Measurements from ENCODE around the gene RPL11.
A peak's percentile ranks its signal among the peaks of the same experiment; 100 is the strongest.
"Not testable (repeated sequence)": the region's sequence is repeated elsewhere in the genome, so short reads cannot be mapped to it uniquely, and the experiment has no call there.

Gene RPL11

DNA sequence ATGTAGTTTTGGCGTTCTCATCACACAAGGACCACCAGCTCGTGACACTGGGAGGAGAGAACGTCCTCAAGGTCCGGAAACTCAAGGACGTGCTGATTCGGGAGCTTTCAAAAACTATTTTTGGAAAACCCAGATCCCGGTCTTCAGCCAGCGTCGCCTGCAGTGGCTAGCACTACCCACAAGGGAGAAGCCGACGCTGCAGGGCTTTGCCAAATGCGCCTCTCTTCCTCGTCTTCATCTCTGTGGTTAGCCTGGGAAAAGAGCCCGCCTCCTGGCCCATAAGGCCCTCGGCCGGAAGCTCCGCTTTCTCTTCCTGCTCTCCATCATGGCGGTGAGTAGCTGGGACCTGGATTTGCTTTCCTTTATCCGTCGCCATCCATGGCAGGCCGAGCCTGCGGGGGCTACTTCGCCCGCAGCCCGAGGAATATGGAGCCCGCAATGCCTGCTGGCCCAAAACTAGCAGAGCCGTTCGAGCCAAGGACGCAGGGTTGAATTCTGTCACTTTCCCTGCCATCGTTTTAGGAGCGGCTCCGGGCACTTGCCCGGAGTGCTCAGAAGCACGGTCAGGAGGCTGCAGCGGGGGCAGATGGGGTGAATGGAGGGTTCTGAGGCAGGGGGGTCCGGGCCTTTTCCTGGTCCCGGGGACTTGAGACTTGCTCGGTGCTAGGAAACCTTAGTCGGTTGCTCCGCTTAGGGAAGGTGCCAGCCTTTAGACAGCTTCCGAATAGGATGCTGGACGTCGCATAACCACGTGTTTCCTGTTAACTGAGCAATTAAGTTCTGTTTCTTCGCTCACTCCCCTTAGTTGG, at the start of gene RPL11:
Gene RPL11 (plus strand): TSS at position 308 of the 809 bp plus-strand sequence. CDS start 18 bp downstream, at position 326.
- peak; percentile 61 to 83 (median 71) for DNase-seq (ENCODE audit: low read depth in 4 of 4, low spot score in 1 of 4)

DNA sequence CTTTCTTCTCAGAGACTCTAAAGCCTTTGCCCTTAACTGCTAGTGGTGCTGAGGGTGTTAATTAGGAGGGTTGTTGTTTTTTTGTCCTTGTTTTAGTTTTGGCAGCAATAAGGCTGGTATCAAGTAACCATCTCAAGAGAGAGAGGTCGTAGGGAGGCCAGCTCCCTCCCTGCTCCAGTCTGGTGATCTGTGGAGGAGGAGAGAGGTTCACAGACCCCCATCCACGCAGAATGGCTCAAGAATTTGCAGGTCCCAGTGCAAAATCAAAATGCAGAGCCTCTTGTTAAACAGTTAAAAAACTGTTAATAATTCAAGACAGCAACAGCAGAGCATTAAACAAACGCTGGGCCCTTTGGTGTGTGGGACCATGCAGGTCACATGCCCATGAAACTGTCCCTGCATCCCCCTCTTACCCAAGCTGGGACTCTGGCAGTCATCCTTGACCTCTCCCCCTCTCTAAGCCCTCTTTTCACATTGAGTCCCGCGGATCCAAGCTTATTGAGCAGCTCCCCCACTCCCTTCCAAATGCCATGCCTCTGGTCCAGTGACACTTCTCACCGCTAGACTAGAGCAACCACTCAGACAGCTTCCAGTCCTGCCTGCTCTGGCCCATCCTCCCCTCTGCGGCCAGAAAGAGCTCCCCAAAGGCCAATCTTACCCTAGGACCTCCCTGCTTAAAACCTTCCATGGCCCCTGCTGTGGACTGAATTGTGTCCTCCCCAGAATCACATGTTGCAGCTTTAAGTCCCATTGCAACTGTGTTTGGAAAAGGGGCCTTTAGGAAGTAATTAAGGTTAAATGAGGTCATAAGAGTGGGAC, 47.7 kb upstream of the RPL11 start:
- DNase-seq (ENCODE audit: low read depth in 4 of 4, low spot score in 1 of 4): no peak

DNA sequence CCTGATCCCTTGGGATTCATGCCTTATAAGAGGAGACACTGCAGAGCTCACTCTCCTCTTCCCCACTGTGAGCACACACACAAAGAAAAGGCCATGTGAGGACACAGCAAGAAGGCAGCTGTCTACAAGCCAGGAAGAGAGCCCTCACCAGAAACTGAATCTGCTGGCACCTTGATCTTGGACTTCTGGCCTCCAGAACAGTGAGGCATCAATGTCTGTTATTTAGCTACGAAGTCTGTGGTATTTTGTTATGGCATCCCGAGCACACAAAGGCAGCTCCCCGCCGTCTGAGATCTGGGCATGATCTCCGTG, 47.1 kb upstream of the RPL11 start:
- no peak for DNase-seq (ENCODE audit: low read depth in 4 of 4, low spot score in 1 of 4)

DNA sequence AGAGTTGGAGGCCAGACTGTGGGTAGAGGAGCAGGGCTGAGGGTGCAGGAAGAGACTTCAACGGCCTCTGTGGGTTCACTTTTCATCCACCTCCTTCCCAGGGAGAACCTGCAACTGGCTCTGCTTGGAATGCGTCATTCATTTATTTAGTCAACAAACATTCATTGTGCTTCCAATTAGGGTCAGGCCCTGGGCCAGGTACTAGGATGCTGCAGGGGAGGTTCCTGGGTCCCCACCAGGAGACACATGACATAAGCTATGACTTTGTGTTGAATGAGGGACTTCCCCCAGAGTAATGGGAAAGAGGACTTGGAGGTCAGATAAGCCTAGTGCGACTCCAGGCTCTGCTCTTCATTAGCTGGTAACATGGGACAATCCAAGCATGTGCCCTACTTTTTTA, 46.3 kb upstream of the RPL11 start:
- no peak for DNase-seq (ENCODE audit: low read depth in 4 of 4, low spot score in 1 of 4)

DNA sequence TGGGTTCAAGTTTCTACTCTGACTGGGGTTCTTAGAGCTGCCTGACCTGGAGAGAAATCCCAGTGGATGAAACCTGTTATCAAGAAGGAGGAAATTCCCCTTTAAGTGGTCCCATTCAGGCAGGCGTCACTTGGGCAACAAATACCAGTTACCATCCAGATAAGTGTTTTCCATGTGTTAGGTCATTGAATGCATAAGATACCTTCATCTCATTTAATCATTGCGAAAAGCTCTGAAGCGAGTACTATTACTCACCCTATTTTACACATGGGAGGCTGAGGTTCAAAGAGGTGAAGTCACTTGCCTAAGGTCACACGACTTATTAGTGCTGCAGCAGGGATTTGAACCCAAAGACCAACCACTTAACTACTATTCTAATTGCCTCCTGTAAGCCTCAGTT, 45.5 kb upstream of the RPL11 start:
- DNase-seq (ENCODE audit: low read depth in 4 of 4, low spot score in 1 of 4): no peak

DNA sequence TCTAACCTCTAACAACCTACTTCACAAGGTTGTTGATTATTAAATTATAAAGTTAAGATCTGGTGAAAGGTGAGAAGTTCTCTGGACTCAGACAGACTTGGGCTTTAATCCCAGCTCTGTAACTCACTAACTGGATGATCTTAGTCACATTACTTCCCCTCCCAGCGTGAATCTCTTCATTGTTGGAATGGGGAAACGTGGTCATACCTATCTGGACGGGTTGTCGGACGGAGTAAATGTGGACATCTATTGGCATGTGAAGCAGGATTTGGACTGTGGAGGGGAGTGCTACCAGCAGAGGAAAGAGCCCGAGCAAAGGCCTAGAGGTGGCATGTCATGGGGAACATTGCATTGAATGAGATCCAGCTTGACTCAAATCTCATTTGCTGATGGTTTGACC, 45.1 kb upstream of the RPL11 start:
- no peak for DNase-seq (ENCODE audit: low read depth in 4 of 4, low spot score in 1 of 4)

GRCh38 chr1:23648576-23648975, 43.0 kb upstream of the RPL11 start:
- DNase-seq (ENCODE audit: low read depth in 4 of 4, low spot score in 1 of 4): no peak

DNA sequence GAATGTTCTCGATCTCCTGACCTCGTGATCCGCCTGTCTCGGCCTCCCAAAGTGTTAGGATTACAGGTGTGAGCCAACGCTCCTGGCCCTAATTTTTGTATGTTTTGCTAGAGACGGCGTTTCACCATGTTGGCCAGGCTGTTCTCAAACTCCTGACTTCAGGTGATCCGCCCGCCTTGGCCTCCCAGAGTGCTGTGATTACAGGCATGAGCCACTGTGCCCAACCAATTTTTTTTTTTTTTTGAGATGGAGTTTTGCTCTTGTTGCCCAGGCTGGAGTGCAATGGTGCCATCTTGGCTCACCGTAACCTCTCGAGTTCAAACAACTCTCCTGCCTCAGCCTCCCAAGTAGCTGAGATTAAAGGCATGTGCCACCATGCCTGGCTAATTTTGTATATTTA, 42.4 kb upstream of the RPL11 start:
- DNase-seq (ENCODE audit: low read depth in 4 of 4, low spot score in 1 of 4): not testable (repeated sequence)

DNA sequence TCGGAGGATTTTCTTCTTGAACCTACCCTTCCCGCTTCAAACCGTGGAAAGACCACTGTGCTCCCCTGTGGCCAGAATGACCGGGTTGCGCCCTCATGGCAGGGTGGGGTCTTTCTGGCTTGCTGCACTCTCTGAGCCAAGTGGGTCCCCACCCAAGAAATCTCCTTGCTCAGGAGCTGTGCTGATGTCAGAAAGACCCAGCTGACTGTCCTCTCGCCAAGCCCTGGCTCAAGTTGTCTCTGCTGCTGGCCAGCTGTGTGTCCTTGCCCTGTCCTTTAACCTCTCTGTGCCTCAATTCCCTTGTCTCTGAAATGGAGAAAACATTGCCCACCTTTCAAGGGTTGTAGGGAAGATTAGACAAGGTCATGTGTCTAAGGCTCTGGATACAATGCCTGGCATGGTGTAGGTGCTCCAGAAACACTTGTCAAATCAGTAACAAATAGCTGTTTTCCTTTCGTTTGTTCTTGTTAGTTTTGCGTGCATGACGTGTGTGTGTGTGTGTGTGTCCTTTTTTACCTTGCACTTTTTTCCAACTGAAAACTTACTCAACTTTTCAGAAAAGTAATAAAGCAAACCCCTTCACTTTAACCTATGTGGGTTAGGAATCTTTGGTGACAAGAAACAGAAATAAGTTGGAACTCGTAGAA, 41.1 kb upstream of the RPL11 start:
- DNase-seq (ENCODE audit: low read depth in 4 of 4, low spot score in 1 of 4): no peak

GRCh38 chr1:23651069-23651808, 40.4 kb upstream of the RPL11 start:
- no peak for DNase-seq (ENCODE audit: low read depth in 4 of 4, low spot score in 1 of 4)

GRCh38 chr1:23657659-23658275, 33.8 kb upstream of the RPL11 start:
- DNase-seq (ENCODE audit: low read depth in 4 of 4, low spot score in 1 of 4): peak in 2 of 4 experiments; percentile 11 to 34

- DNase-seq (ENCODE audit: low read depth in 4 of 4, low spot score in 1 of 4): no peak
Observed at GRCh38 chr1:23660671-23661070, 30.9 kb upstream of the RPL11 start.

DNA sequence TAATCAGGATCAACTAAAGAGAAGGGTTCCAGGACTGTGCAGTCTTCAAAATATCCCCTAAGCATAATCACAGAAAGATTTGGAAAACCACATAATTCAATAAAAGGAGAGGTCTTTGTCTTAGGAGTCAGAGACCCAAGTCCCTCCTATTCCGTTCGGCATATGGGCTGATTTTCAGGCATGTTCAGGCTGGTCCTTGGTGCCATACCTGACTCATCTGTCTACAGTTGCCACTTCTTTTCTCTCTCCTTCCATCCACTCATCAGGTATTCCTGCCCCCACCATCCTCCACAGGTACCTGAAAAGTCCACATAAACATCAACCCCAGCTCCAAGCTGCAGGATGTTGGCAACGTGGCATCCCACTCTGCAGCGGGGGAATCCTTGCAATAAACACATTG, 29.7 kb upstream of the RPL11 start:
- DNase-seq (ENCODE audit: low read depth in 4 of 4, low spot score in 1 of 4): no peak

GRCh38 chr1:23664837-23665795, 26.5 kb upstream of the RPL11 start:
- DNase-seq (ENCODE audit: low read depth in 4 of 4, low spot score in 1 of 4): no peak

- no peak for DNase-seq (ENCODE audit: low read depth in 4 of 4, low spot score in 1 of 4)
Observed at GRCh38 chr1:23667411-23667810, 24.2 kb upstream of the RPL11 start.

- no peak for DNase-seq (ENCODE audit: low read depth in 4 of 4, low spot score in 1 of 4)
Observed at GRCh38 chr1:23670709-23671108, 20.9 kb upstream of the RPL11 start.

GRCh38 chr1:23673086-23673813, 18.4 kb upstream of the RPL11 start:
- no peak for DNase-seq (ENCODE audit: low read depth in 4 of 4, low spot score in 1 of 4)

DNA sequence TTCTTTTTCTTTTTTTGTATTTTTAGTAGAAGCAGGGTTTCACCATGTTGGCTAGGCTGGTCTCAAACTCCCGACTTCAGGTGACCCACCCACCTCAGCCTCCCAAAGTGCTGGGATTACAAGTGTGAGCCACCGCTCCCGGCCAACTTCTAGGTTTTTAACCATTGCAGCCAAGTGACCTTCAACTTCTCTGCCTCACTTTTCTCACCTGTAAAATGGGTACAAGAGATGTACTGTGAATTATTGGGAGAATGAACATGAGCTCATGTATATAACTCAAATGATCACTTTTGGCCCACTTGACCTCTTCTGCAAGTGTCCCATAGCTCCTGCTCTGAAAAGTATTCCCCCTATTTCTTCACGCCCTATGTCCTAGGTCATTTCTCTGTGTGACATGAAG, 11.8 kb upstream of the RPL11 start:
- no peak for DNase-seq (ENCODE audit: low read depth in 4 of 4, low spot score in 1 of 4)

GRCh38 chr1:23682946-23683345, 8.7 kb upstream of the RPL11 start:
- DNase-seq (ENCODE audit: low read depth in 4 of 4, low spot score in 1 of 4): no peak

All from stimulated activated CD4-positive, alpha-beta T cell treated with anti-CD3 and anti-CD28 coated beads, Interleukin-1b, Interleukin-23, amount 100 ng/mL, for 24 hours (primary cell).